DMS153 treated with DMSO at 0.1 percent for 48 hours (cell line): ENCODE measurements around the gene RNASE8.

Experiments
- DNase-seq: peaks from one replicate; lab custom pipeline; 2025; ENCODE audit not compliant: unreplicated experiment; lab: John Stamatoyannopoulos, UW

The RNASE8 gene

GRCh38 chr14:21053184-21054122 lies 4.2 kb upstream of the RNASE8 start:
- no peak for DNase-seq

DNA sequence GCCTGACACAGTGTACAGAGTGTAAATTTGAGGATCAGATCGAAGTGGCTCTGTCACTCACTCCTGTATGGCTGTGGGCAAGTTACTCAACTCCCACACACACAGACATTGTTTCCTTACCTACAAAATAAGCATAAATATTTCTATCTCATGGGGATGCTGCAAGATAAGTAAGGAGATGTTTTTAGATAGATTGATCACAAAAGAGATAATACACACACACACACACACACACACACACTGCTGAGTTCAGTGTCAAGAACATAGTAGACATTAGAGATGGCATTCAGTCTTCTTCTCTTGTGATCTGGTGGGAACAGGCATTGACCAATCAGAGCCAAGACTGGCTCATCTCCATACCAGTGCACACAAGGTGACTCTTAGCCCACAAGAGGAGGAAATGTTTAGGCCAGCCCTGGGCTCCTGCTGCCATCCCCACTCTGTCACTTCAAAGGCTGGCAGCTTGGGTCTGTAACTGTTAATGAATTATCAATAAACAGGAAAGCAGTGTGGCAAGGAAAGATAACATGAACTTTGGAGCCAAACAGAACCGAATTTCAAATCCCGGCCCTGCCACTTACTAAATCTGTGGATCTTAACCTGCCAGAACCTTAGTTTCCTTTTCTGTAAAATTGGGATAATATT lies 3.4 kb upstream of the RNASE8 start:
- no peak for DNase-seq

DNA sequence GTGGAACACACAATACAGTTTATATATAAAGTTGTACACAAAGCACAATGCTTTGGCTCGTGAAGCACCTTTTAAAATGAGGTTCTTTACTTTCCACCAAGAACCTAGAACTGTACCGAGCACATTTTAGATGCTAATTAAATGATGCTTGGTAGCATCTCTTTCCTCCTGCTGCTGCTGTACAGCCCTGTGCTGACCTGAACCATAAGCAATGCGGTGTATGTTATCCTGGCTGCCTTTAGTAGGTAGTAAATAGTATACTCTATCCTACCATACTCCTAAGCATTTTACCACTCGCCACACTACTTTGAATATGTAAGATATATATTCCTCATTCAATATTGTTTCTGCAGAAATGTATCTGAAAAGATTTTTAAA lies 2.9 kb upstream of the RNASE8 start:
- DNase-seq: no peak

DNA sequence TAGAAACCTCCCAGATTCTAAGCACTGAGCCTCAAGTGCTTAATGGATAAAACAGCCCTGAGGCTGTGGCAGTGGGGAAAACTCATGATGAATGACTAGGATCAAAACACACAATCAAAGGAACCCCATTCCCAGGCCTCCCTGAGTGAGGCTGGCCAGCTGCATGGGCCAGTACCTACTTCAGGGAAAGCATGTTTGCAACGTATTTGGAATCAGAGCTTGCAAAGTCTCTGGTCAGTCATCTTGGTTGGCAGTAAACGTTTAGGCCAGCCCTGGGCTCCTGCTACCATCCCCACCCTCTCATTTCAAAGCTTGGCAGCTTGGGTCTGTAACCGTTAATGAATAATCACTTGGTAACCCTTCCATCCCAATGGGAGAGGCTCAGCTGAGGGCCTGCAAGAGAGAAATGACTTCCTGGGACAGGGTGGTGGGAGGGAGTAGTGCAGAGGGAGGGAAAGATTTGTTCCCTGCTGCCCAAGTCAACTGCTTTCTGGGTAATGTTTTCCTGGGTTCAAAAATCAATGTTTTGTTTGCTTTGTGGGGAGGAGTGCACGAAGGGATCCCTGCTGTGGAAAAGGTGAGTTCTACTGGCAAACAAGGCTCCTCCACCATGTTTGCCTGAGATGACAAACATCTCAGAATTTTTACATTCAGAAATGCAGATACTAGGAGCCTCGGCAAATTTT lies 2.0 kb upstream of the RNASE8 start:
- DNase-seq: no peak

DNA sequence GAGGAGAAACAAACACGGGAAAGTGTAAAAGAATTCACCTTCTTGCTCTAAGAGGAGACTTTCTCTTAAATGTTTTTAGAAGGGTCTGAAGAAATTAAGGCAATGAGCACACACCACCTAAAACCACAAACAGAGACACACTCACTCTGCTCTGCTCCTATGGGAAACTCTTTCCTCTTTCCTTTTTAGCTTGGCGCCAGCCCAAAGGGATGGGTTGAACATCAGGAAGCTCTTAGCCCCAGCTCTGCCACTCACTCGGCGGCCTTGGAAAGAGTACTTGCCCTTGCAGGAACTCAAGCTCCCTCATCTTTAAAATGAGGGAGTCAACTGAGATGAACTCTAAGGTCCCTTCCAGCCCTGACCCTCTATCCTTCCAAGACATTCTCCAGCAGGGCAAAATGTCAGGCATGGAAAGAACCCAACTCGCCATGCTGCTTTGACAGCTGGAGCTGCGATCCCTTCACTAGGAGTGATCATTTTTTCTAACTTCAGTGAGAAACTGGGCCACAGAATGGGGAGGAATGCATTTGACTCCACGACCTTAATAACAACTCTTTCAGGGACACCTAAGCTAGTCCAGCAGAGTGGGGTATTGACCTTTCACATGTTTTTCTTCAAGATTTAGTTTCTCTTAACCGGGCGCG lies 980 bp upstream of the RNASE8 start:
- DNase-seq: no peak

- DNase-seq: no peak
Observed at GRCh38 chr14:21058903-21059302, 1.3 kb downstream of the RNASE8 start.

DNA sequence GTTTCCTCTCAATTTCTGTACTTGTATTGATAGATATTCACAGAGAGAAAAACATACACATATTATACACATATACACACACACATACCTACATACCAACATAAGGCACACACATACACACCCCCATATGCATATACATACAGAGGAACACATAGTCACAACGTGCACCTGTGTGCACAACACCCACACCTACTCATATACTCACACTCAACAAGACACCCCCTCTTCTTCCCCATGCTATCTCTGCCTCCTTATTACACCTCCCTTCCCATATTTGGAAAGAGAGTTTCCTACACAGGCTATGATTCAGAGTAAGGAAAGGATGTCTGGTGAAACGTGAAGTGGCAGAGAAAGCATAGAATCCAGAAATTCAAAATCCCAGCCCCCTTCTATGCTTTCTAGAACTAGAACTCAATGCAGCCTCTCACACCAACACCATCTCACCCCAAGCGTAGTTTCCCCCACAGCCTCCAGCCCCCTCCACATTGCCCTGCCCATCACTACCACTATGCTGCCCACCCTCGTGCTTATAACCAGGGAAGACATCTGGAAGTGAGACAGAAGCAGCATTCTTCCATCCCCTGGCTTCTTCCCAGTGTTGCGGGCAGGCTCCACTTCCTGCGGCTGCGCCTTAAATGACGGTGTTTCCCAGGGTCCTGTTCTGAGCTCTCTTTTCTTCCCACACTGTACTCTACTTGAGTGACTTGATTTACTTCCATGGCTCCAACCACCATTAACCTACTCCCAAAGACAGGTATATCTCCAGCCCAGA lies 2.4 kb downstream of the RNASE8 start:
- DNase-seq: no peak

GRCh38 chr14:21060614-21061346 lies 3.2 kb downstream of the RNASE8 start:
- DNase-seq: no peak

GRCh38 chr14:21061347-21061668 lies 3.7 kb downstream of the RNASE8 start:
- no peak for DNase-seq

GRCh38 chr14:21063479-21063878 lies 5.9 kb downstream of the RNASE8 start:
- no peak for DNase-seq

DNA sequence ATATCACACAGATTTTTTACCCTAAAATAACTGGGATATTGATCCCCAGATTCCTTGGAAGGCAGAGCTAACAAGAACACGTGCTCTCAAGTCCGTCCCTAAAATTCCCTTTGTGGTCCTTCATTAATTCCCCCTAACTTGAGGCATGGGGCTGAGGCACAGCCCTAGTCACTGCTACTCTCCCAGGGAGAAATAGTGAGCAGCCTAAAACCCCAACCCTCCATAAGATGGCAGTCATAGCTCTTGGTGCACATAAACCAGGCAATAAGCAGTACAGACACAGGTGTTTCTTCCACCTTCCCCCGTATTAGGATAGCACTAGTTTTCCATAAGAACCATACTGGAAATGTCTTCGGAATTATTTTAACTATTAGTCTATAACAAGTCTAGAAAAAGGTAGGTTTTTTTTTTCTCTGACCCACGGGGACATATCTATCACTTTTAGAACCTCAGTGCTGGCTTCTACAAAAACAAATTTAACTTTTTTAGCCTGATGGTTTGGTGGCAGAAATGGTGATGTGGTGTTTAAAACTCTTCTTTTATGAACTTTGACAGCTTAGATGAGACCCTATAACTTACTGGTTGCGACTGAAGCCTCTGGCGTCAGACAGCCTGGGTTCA lies 9.4 kb downstream of the RNASE8 start:
- peak; percentile 14 for DNase-seq

GRCh38 chr14:21068521-21069387 lies 11.1 kb downstream of the RNASE8 start:
- DNase-seq: peak; percentile 82

DNA sequence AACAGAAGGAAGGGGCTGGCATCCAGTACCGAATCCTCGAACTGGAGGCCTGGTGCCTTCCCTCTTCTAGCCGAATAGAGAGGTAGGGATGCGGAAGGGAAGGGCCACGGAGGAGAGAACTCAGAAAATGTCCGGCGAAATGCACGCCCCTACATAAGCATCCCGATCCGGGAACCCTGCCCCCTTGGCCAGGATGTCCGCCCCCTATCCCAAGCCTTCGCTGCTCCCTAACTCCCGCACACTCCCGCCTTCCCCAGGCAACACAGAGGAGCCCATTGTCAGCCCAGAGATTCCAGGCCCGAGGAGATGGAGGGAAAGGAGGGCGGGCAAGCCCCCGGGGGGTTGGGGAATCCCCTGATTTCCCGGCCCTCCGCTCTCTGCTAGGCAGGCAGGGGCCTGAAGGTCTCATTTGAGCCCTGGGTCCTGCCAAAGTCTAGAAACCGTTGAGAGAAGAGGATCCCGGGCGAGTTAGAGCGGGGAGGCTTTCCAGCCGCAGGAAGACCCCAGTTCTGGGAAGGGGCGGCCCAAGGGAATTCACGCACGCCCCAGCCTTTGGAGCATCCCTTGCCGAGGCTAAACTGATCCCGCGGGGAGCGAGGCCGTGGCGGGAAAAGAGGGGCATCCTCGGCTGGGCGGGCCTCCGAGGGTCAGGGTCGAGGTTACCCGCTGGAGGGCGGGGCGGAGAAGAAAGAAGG lies 11.9 kb downstream of the RNASE8 start:
- DNase-seq: peak; percentile 16

- peak; percentile 16 for DNase-seq
Observed at GRCh38 chr14:21070083-21070609, 12.5 kb downstream of the RNASE8 start, which contains the start of gene ARHGEF40. TSS of gene ARHGEF40 (plus strand) at chr14:21070304. CDS start at chr14:21070397, 93 bp downstream.

DNA sequence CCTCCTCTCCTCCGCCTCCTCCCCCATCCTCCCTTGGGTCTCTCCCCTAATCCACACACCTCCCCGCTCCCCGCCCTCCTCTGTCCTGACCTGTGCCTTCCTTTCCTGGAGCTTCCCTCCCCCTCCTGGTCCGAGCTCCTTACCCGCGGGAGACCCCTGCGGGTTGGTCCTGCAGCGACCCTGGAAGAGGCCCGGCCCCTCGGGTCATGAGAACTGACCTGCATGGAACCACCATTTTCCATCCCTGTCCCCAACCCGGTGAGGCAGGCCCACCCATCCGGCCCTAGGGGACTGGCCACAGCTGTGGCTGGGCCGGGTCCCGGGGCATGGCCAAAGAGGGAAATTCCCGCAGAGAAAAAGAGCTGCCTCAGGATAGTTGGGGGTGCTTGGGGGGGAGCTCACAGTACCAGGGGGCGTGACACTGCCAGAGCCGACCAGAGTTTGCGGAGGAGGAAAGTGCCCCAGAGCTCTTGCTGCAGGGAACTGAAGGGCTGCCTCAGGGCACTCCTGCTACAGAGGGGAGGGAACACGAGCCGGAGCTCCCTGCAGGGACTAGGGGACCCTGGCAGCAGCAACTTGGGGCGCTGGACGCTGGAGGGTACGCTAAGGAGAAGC lies 13.1 kb downstream of the RNASE8 start:
- peak; percentile 16 for DNase-seq

GRCh38 chr14:21071225-21072030 lies 13.8 kb downstream of the RNASE8 start:
- peak; percentile 66 for DNase-seq
